Measurements from ENCODE around the gene PAXX.

The PAXX gene

GRCh38 chr9:136973618-136974617, 18.3 kb upstream of the PAXX start:
- Histone ChIP-seq H3K4me3 (ENCODE audit: low read depth in 1 of 2, low read length in 2 of 2) (no peak overlapping the region), H3K4me1 (ENCODE audit: insufficient read depth, low read length) (no peaks in the 10 kb centered on the region), H3K27me3 (ENCODE audit: insufficient read depth, low read length, poor library complexity) (no peaks in the 10 kb centered on the region), H3K4me2 (ENCODE audit: insufficient read depth, low read length) (no peak overlapping the region), H2AFZ (ENCODE audit: low read depth, low read length) (no peak overlapping the region), H3K79me2 (ENCODE audit: insufficient read depth, low read length) (no peaks in the 10 kb centered on the region), H3K9ac (ENCODE audit: low read depth, low read length) (no peak overlapping the region), H3K9me3 (ENCODE audit: insufficient read depth, low read length, severe bottlenecking) (no peaks in the 10 kb centered on the region), H3K36me3 (ENCODE audit: insufficient read depth, low read length) (no peaks in the 10 kb centered on the region), H4K20me1 (ENCODE audit: insufficient read depth, low read length) (no peaks in the 10 kb centered on the region), H3K27ac (ENCODE audit: low read length) (no peak overlapping the region)
- TF ChIP-seq EZH2 (IDR thresholded peaks at IDR 0.05; ENCODE audit: borderline replicate concordance, low read depth, low read length, severe bottlenecking) (no peak), CTCF (IDR thresholded peaks at IDR 0.05; ENCODE audit: borderline replicate concordance, extremely low read depth, low read length, poor library complexity, severe bottlenecking) (no peak)
- no peak for ATAC-seq (ENCODE audit: insufficient read depth, low read depth)
- no peak for DNase-seq

DNA sequence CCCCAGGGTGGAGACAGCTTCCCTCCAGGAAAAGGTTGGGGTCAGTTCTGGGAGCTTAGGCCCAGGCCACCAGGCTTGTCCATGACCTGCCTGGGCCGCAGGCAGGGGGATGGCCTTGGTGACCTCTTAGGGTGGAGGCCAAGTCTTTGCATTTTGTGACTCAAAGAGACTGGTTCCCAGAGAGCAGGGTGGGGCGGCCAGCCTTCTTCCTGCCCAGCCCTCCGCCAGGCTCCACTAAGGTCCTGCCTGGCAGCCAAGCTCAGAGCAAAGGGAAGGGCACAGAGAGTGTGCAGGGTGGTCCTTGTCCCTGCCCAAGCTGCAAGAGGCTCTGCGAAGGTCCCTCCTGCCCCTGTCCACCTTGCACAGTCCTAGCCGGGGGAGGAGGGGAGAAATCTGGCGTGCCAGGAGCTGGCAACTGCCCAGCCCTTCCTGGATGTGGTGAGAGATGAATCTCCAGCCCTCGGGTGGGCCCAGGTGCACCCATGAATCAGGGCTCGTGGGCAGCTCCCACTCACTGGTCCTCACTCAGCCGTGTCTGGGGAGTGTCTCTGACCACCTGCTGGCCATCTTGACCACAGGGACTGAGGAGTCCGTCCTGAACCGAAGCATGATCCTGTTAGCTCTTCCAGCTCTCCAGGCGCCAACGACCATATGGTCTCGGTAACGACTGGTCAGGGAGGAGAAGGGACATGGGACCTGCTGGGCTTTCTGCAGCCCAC, 17.2 kb upstream of the PAXX start:
- no peak overlapping the region for H3K9ac ChIP-seq (ENCODE audit: low read depth, low read length)
- no peak overlapping the region for H3K27ac ChIP-seq (ENCODE audit: low read length)
- ATAC-seq (ENCODE audit: insufficient read depth, low read depth) (no peak), DNase-seq (no peak)
- no peak for TF ChIP-seq CTCF (IDR thresholded peaks at IDR 0.05; ENCODE audit: borderline replicate concordance, extremely low read depth, low read length, poor library complexity, severe bottlenecking)
- TF ChIP-seq EZH2 (IDR thresholded peaks at IDR 0.05; ENCODE audit: borderline replicate concordance, low read depth, low read length, severe bottlenecking): no peak
- no peaks in the 10 kb centered on the region for H4K20me1 ChIP-seq (ENCODE audit: insufficient read depth, low read length)
- no peaks in the 10 kb centered on the region for H3K4me1 ChIP-seq (ENCODE audit: insufficient read depth, low read length)
- H3K36me3 ChIP-seq (ENCODE audit: insufficient read depth, low read length): no peaks in the 10 kb centered on the region
- H3K27me3 ChIP-seq (ENCODE audit: insufficient read depth, low read length, poor library complexity): no peaks in the 10 kb centered on the region
- H3K79me2 ChIP-seq (ENCODE audit: insufficient read depth, low read length): no peaks in the 10 kb centered on the region
- H3K4me3 ChIP-seq (ENCODE audit: low read depth in 1 of 2, low read length in 2 of 2): no peak overlapping the region
- no peak overlapping the region for H3K4me2 ChIP-seq (ENCODE audit: insufficient read depth, low read length)
- H3K9me3 ChIP-seq (ENCODE audit: insufficient read depth, low read length, severe bottlenecking): no peaks in the 10 kb centered on the region
- no peak overlapping the region for H2AFZ ChIP-seq (ENCODE audit: low read depth, low read length)

GRCh38 chr9:136975644-136976043, 16.6 kb upstream of the PAXX start:
- Histone ChIP-seq H3K27ac (ENCODE audit: low read length) (no peak overlapping the region), H3K36me3 (ENCODE audit: insufficient read depth, low read length) (no peaks in the 10 kb centered on the region), H3K4me2 (ENCODE audit: insufficient read depth, low read length) (no peak overlapping the region), H2AFZ (ENCODE audit: low read depth, low read length) (no peak overlapping the region), H3K4me3 (ENCODE audit: low read depth in 1 of 2, low read length in 2 of 2) (no peak overlapping the region), H3K27me3 (ENCODE audit: insufficient read depth, low read length, poor library complexity) (no peaks in the 10 kb centered on the region), H3K4me1 (ENCODE audit: insufficient read depth, low read length) (no peaks in the 10 kb centered on the region), H3K9me3 (ENCODE audit: insufficient read depth, low read length, severe bottlenecking) (no peaks in the 10 kb centered on the region), H3K9ac (ENCODE audit: low read depth, low read length) (no peak overlapping the region), H4K20me1 (ENCODE audit: insufficient read depth, low read length) (no peaks in the 10 kb centered on the region), H3K79me2 (ENCODE audit: insufficient read depth, low read length) (no peaks in the 10 kb centered on the region)
- DNase-seq (no peak), ATAC-seq (ENCODE audit: insufficient read depth, low read depth) (no peak)
- TF ChIP-seq CTCF (IDR thresholded peaks at IDR 0.05; ENCODE audit: borderline replicate concordance, extremely low read depth, low read length, poor library complexity, severe bottlenecking) (peak; percentile 33), EZH2 (IDR thresholded peaks at IDR 0.05; ENCODE audit: borderline replicate concordance, low read depth, low read length, severe bottlenecking) (no peak)
